ENCODE measurements around the gene TFB1M.
"Not testable (repeated sequence)": the region's sequence is repeated elsewhere in the genome, so short reads cannot be mapped to it uniquely, and the experiment has no call there.

TFB1M gene

DNA sequence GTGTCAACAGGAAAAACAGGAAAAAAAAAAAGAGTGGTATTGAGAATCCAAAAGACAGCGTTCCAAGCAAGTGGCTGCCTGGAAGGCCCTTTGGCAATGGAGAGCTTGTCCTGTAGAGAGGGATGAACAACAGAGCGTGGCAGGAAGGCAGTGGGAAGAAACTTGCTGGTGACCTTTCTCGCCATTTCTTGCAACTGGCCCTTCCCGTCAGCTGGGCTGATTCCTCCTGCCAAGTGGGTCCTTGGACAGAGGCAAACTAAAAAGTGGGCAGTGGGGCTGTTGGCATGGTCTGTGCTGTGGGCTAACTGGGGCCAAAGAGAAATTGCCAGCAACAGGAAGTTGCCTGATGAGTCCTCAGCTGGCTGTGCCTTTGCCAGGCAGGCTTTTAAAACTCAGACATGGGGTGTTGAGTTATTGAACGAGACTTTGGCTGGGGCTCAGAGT is 94.4 kb downstream of the TFB1M start:
- Histone ChIP-seq H3K27ac (ENCODE audit: extremely low read depth, low read depth, low read length) (no peak overlapping the region), H3K4me3 (ENCODE audit: low read depth, low read length) (no peak overlapping the region), H3K4me1 (ENCODE audit: control insufficient read depth, insufficient read depth, low read length) (no peaks in the 10 kb centered on the region), H3K36me3 (ENCODE audit: control insufficient read depth in 2 of 2, insufficient read depth in 1 of 2, low read length in 2 of 2) (no peaks in the 10 kb centered on the region), H3K9me3 (ENCODE audit: control insufficient read depth, insufficient read depth, low read depth, low read length) (no peaks in the 10 kb centered on the region)
- ChIA-PET POLR2A (no interaction called here), CTCF (no interaction called here)
- TF ChIP-seq ZNF473 (tag by site-specific recombination; IDR thresholded peaks at IDR 0.05): no peak
- TF ChIP-seq, protein P1, sequence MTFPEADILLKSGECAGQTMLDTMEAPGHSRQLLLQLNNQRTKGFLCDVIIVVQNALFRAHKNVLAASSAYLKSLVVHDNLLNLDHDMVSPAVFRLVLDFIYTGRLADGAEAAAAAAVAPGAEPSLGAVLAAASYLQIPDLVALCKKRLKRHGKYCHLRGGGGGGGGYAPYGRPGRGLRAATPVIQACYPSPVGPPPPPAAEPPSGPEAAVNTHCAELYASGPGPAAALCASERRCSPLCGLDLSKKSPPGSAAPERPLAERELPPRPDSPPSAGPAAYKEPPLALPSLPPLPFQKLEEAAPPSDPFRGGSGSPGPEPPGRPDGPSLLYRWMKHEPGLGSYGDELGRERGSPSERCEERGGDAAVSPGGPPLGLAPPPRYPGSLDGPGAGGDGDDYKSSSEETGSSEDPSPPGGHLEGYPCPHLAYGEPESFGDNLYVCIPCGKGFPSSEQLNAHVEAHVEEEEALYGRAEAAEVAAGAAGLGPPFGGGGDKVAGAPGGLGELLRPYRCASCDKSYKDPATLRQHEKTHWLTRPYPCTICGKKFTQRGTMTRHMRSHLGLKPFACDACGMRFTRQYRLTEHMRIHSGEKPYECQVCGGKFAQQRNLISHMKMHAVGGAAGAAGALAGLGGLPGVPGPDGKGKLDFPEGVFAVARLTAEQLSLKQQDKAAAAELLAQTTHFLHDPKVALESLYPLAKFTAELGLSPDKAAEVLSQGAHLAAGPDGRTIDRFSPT (tag by site-specific recombination; IDR thresholded peaks at IDR 0.05): no peak
- TF ChIP-seq ZNF140 (tag by site-specific recombination; IDR thresholded peaks at IDR 0.05): no peak
- no peak for TF ChIP-seq ZNF530 (tag by site-specific recombination; IDR thresholded peaks at IDR 0.05; ENCODE audit: low read depth)
- TF ChIP-seq, protein P2, sequence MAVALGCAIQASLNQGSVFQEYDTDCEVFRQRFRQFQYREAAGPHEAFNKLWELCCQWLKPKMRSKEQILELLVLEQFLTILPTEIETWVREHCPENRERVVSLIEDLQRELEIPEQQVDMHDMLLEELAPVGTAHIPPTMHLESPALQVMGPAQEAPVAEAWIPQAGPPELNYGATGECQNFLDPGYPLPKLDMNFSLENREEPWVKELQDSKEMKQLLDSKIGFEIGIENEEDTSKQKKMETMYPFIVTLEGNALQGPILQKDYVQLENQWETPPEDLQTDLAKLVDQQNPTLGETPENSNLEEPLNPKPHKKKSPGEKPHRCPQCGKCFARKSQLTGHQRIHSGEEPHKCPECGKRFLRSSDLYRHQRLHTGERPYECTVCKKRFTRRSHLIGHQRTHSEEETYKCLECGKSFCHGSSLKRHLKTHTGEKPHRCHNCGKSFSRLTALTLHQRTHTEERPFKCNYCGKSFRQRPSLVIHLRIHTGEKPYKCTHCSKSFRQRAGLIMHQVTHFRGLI (tag by site-specific recombination; IDR thresholded peaks at IDR 0.05): no peak
- TF ChIP-seq ZNF416 (tag by site-specific recombination; IDR thresholded peaks at IDR 0.05): no peak
- no peak for TF ChIP-seq BCL6B (tag by site-specific recombination; IDR thresholded peaks at IDR 0.05)
- TF ChIP-seq, protein P3, sequence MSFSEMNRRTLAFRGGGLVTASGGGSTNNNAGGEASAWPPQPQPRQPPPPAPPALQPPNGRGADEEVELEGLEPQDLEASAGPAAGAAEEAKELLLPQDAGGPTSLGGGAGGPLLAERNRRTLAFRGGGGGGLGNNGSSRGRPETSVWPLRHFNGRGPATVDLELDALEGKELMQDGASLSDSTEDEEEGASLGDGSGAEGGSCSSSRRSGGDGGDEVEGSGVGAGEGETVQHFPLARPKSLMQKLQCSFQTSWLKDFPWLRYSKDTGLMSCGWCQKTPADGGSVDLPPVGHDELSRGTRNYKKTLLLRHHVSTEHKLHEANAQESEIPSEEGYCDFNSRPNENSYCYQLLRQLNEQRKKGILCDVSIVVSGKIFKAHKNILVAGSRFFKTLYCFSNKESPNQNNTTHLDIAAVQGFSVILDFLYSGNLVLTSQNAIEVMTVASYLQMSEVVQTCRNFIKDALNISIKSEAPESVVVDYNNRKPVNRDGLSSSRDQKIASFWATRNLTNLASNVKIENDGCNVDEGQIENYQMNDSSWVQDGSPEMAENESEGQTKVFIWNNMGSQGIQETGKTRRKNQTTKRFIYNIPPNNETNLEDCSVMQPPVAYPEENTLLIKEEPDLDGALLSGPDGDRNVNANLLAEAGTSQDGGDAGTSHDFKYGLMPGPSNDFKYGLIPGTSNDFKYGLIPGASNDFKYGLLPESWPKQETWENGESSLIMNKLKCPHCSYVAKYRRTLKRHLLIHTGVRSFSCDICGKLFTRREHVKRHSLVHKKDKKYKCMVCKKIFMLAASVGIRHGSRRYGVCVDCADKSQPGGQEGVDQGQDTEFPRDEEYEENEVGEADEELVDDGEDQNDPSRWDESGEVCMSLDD (tag by site-specific recombination; IDR thresholded peaks at IDR 0.05): no peak

DNA sequence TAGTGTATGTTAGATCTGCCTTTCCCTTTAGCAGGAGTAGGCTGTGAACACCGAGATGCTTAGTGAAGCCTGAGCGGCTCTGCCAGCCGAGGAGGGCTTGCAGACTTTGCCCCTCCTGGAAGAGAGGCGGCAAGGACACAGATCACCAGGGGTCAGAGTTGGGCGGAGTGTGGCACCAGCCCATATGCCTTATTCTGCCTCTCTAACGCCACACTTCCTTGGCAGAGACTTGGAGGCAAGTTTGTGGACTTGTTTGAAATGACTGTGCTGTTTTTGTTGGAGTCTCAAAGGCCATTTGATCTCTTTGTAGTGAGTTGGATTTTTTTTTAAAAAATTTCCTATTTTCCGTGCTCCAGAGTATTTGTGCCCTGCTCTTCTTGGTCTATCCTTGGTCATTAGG is 95.0 kb downstream of the TFB1M start:
- no peaks in the 10 kb centered on the region for H3K4me1 ChIP-seq (ENCODE audit: control insufficient read depth, insufficient read depth, low read length)
- no peaks in the 10 kb centered on the region for H3K36me3 ChIP-seq (ENCODE audit: control insufficient read depth in 2 of 2, insufficient read depth in 1 of 2, low read length in 2 of 2)
- ChIA-PET CTCF (interaction anchor here (1.3 kb wide), 1 partner anchor 41 kb away, joined by 3 read pairs; no protein-coding TSS in a partner anchor), POLR2A (no interaction called here)
- H3K9me3 ChIP-seq (ENCODE audit: control insufficient read depth, insufficient read depth, low read depth, low read length): no peaks in the 10 kb centered on the region
- no peak for TF ChIP-seq ZNF404 (tag by site-specific recombination; IDR thresholded peaks at IDR 0.05)
- TF ChIP-seq ZEB2 (tag by site-specific recombination; IDR thresholded peaks at IDR 0.05): no peak
- no peak for TF ChIP-seq ZNF121 (tag by site-specific recombination; IDR thresholded peaks at IDR 0.05)
- TF ChIP-seq ZXDB (tag by site-specific recombination; IDR thresholded peaks at IDR 0.05): no peak
- TF ChIP-seq ZNF394 (tag by site-specific recombination; IDR thresholded peaks at IDR 0.05; ENCODE audit: borderline replicate concordance): no peak
- no peak for TF ChIP-seq ZNF501 (tag by site-specific recombination; IDR thresholded peaks at IDR 0.05)
- no peak for TF ChIP-seq PATZ1 (tag by site-specific recombination; IDR thresholded peaks at IDR 0.05)
- no peak for TF ChIP-seq ZFHX2 (tag by site-specific recombination; conservative IDR thresholded peaks at IDR 0.05)
- TF ChIP-seq ZNF488 (tag by site-specific recombination; IDR thresholded peaks at IDR 0.05): no peak
- H3K4me3 ChIP-seq (ENCODE audit: low read depth, low read length): no peak overlapping the region
- no peak overlapping the region for H3K27ac ChIP-seq (ENCODE audit: extremely low read depth, low read depth, low read length)

- H3K4me1 ChIP-seq (ENCODE audit: control insufficient read depth, insufficient read depth, low read length); H3K27ac ChIP-seq (ENCODE audit: extremely low read depth, low read depth, low read length); POLR2A ChIA-PET; H3K36me3 ChIP-seq (ENCODE audit: control insufficient read depth in 2 of 2, insufficient read depth in 1 of 2, low read length in 2 of 2); H3K4me3 ChIP-seq (ENCODE audit: low read depth, low read length); H3K9me3 ChIP-seq (ENCODE audit: control insufficient read depth, insufficient read depth, low read depth, low read length): not testable (repeated sequence)
- CTCF ChIA-PET: interaction anchor here (1.3 kb wide), 1 partner anchor 40 kb away, joined by 3 read pairs; no protein-coding TSS in a partner anchor
These were observed 95.6 kb downstream of the TFB1M start for GRCh38 chr6:155218711-155219110.
